Ovary (tissue), 9 donors: ENCODE measurements around the gene ABCA2. TPM values are rescaled to one million over a fixed set of nuclear protein-coding genes. Genes with fewer than 3 reads are reported as not detected.

Experiments used
- DNase-seq, 5 donors: peaks; one replicate each; pipeline ENCODE4 v3.0.0-alpha.2; 2019 to 2020
- H3K27ac ChIP-seq, 2 donors: fragments of 200-600 bp; one replicate each; pipeline versions ENCODE4 v1.5.1 to v1.8.0; 2019 to 2022
- H3K27me3 ChIP-seq: fragments of 200-600 bp; one replicate; pipeline ENCODE4 v1.8.0; 2022
- H3K36me3 ChIP-seq: fragments of 200-600 bp; sonication (generic); one replicate; pipeline ENCODE4 v1.5.1; 2019
- H3K4me1 ChIP-seq: one replicate; pipeline ENCODE4 v1.8.1; 2013; ENCODE audit warnings: mild to moderate bottlenecking, moderate library complexity; ENCODE audit not compliant: insufficient read depth
- H3K4me3 ChIP-seq: fragments of 200-600 bp; sonication (generic); one replicate; pipeline ENCODE4 v1.5.1; 2017
- H3K9me3 ChIP-seq, 2 donors: fragments of 200-600 bp in 1 of 2; sonication (generic) in 1 of 2; one replicate each; pipeline versions ENCODE4 v1.5.1 to v1.8.1; 2013 to 2019; ENCODE audit warnings: mild to moderate bottlenecking in 1 of 2, moderate library complexity in 1 of 2
- EP300 ChIP-seq: sonication (generic); formaldehyde crosslinking; IDR thresholded peaks from one replicate; pipeline ENCODE4 v1.6.1; 2017; ENCODE audit warnings: antibody characterized with exemption
- POLR2A ChIP-seq: fragments of 450-650 bp; IDR thresholded peaks from one replicate; pipeline ENCODE4 v1.6.1; 2017; ENCODE audit warnings: antibody characterized with exemption, mild to moderate bottlenecking, moderate library complexity
- WGBS, 3 donors: extraction: QIAGEN DNeasy Blood & Tissue Kit in 1 of 3; methylation state at CpG; one replicate each; pipeline versions ENCODE4 v1.1.5 to v1.1.7; 2013 to 2017; 5-methylcytosine and 5-hydroxymethylcytosine counted together
- intact Hi-C, 4 donors: fragments of 100-400 bp; cut with DNase I; formaldehyde crosslinking; loops; one replicate each; pipeline versions ENCODE4 v1.11.0 to v1.15.1; 2022 to 2023
- polyA plus RNA-seq, 2 donors: library from polyadenylated mRNA; stranded (reverse); fragments of 200-250 nt in 1 of 2; fragments of 350-450 nt in 1 of 2; fragmentation: Illumina TruSeq in 1 of 2; extraction: RNeasy Lipid Tissue Mini Kit (QIAGEN cat#74804) in 1 of 2; gene quantifications; one replicate each; pipeline ENCODE4 v1.2.3, GENCODE V29; 2013 to 2014
- total RNA-seq, 7 donors: library from RNA; depleted of rRNA in 2 of 7; stranded (reverse); fragments of >200 nt in 2 of 7; fragmentation: NEBNext Ultra II Directional in 3 of 7; extraction: Animal tissue kit (Norgen Biotek cat#: 25700) in 3 of 7; gene quantifications; one replicate each; pipeline versions ENCODE4 v1.1.0 to v1.2.4, GENCODE V29; 2016 to 2023
- TF ChIP-seq, protein P1 (sequence below), 3 donors: fragments of 450-650 bp in 2 of 3; fragments of 200-600 bp in 1 of 3; IDR thresholded peaks; one replicate each; pipeline versions ENCODE4 v1.5.1 to v1.8.0; 2016 to 2022; ENCODE audit warnings: antibody characterized with exemption in 3 of 3, mild to moderate bottlenecking in 1 of 3
- donor health status: DM: no; HTN: no; CAD: no; lungs with moderate emphysema.
- donor health status: DM: no; HTN: no; CAD: no.
- donor health status: Bipolar disorder and iron deficiency.
- donor health status: DM: yes; HTN: yes; CAD: no.
- donor health status: DM: no; HTN: no; CAD: no.
- donor health status: DM: yes; HTN: yes; CAD: no.

ABCA2 gene
- total and polyA plus RNA-seq, 9 donors: 2.0 to 26.9 (median 12.3) TPM

DNA sequence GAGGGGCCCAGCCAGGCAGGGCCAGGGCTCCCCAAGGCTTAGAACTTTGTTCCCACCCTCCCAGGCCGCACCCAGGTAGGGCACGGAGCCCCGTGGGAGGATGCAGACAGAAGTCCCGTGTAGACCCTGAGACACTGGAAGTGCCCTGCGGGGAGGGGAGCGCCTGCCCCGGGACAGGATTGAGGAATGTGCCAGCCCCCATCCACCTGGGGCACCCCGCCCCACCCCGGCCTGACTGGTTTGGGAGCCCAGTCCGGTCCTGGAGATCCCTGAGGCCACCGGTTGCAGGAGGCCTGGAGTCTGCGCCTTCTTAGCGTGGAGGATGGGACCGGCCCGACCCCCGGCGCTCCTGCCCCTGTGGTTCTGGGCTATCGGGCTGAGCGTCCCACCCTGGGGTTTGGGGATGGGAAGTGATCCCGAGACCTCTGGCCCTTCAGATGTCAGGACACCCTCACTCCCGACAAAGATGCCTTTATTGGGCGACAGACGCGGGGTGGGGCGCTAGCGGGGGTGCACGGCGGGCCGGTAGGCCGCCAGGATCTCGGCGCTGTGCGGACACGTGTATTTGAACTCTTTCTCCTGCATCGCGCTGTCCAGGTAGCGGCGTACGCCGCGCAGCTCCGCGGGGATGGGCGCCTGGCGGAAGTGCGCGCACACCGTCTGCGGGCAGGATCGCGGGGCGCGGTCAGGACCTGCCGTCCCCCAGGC lies 33.7 kb downstream of the ABCA2 start:
- Histone ChIP-seq H3K9me3 (no peaks in the 10 kb centered on the region), H3K27ac (no peak overlapping the region), H3K4me3 (no peak overlapping the region), H3K36me3 (no peaks in the 10 kb centered on the region), H3K4me1 (peaks cover 14% of the 10 kb centered on the region), H3K27me3 (no peaks in the 10 kb centered on the region)
- no peak for DNase-seq
- 82 to 87% (median 85%) methylated on average over 48 to 54 of the region's 54 CpGs for WGBS, 3 donors
- no peak for TF ChIP-seq POLR2A
- TF ChIP-seq EP300: no peak
- TF ChIP-seq, protein P1, sequence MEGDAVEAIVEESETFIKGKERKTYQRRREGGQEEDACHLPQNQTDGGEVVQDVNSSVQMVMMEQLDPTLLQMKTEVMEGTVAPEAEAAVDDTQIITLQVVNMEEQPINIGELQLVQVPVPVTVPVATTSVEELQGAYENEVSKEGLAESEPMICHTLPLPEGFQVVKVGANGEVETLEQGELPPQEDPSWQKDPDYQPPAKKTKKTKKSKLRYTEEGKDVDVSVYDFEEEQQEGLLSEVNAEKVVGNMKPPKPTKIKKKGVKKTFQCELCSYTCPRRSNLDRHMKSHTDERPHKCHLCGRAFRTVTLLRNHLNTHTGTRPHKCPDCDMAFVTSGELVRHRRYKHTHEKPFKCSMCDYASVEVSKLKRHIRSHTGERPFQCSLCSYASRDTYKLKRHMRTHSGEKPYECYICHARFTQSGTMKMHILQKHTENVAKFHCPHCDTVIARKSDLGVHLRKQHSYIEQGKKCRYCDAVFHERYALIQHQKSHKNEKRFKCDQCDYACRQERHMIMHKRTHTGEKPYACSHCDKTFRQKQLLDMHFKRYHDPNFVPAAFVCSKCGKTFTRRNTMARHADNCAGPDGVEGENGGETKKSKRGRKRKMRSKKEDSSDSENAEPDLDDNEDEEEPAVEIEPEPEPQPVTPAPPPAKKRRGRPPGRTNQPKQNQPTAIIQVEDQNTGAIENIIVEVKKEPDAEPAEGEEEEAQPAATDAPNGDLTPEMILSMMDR (IDR thresholded peaks at IDR 0.05): no peak
- intact Hi-C loops: no loop called here

DNA sequence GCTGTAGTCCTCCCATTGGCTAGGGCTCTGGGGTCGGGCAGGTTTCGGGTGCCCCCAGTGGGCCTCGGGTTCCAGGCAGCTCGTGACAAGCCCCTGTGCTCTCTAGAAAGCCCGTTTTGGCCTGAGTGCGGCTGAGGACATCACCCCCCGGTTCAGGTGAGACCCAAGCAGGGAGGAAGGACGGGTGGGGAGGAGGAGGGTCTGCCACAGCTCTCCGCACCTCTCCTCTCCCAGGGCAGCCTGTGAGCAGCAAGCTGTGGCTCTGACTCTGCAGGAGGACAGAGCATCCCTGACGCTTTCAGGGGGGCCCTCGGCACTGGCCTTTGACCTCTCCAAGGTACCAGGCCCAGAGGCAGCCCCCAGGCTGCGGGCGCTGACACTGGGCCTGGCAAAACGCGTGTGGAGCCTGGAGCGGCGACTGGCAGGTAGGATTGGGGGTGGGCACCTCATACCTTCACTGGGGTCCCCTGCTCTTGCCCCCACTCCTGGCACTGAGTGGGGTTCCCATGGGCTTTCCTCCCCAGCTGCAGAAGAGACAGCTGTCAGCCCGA lies 35.1 kb downstream of the ABCA2 start:
- Histone ChIP-seq H3K27me3 (no peaks in the 10 kb centered on the region), H3K9me3 (no peaks in the 10 kb centered on the region), H3K4me1 (peaks cover 14% of the 10 kb centered on the region), H3K27ac (peak overlapping the region in 1 of 2 donors; percentile 4), H3K4me3 (peak overlapping the region; percentile 66), H3K36me3 (no peaks in the 10 kb centered on the region)
- intact Hi-C loops: no loop called here
- peak in 1 of 5 donors; percentile 48 for DNase-seq
- no peak for TF ChIP-seq EP300
- TF ChIP-seq, protein P1 (IDR thresholded peaks at IDR 0.05): no peak
- TF ChIP-seq POLR2A: no peak
- 30 to 40% (median 33%) methylated on average over 17 to 18 of the region's 18 CpGs for WGBS, 3 donors

DNA sequence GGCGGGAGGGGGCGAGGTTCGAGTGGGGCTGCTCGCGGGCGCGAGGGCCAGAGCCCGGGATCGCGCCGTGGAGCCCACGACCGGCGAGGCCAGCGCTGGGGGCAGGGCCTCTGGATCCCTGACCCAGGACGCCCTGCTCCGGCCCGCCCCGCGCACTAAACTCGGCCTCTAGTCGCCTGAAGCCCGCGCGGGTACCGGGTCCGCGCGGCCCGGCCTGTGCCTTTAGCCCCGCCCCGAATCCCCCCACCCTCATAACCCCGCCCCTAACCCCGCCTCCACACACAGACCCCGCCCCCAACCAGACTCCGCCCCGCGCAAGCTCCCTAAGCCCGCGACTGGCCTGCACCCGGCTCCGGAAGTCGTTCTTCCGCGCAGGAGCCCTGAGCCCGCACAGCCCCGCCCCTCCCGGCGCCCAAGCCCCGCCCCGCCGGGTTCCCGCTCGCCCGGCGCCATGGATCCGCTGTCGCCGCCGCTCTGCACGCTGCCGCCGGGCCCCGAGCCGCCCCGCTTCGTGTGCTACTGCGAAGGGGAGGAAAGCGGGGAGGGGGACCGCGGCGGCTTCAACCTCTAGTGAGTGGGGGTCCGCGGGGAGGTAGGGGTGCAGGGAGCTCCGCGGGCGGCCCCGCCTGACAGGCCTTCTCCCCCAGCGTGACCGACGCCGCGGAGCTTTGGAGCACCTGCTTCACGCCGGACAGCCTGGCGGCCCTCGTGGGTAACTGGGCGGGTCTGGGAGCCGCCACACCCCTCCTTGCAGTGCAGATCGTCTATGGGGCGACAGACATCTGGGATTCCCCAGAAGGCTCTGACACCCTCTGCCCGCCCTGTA lies 35.8 kb downstream of the ABCA2 start, which contains the start of gene PAXX:
PAXX (plus strand) TSS at position 430 of the 826 bp plus-strand sequence; CDS start at position 452, 22 bp downstream.
- peak within 1 kb of the TSS in 1 of 2 donors; percentile 72 for H3K27ac ChIP-seq
- H3K4me3 ChIP-seq: peak within 1 kb of the TSS; percentile 66
- no peaks in the 10 kb centered on the region for H3K9me3 ChIP-seq
- H3K27me3 ChIP-seq: no peaks in the 10 kb centered on the region
- intact Hi-C loops: no loop called here
- peaks cover 14% of the 10 kb centered on the region for H3K4me1 ChIP-seq
- no peaks in the 10 kb centered on the region for H3K36me3 ChIP-seq
- DNase-seq: peak; percentile 91 to 95 (median 94)
- 0 to 1% (median 1%) methylated on average over 61 to 92 of the region's 92 CpGs for WGBS, 3 donors
- peak; percentile 24 for TF ChIP-seq POLR2A
- TF ChIP-seq, protein P1 (IDR thresholded peaks at IDR 0.05): no peak
- no peak for TF ChIP-seq EP300

DNA sequence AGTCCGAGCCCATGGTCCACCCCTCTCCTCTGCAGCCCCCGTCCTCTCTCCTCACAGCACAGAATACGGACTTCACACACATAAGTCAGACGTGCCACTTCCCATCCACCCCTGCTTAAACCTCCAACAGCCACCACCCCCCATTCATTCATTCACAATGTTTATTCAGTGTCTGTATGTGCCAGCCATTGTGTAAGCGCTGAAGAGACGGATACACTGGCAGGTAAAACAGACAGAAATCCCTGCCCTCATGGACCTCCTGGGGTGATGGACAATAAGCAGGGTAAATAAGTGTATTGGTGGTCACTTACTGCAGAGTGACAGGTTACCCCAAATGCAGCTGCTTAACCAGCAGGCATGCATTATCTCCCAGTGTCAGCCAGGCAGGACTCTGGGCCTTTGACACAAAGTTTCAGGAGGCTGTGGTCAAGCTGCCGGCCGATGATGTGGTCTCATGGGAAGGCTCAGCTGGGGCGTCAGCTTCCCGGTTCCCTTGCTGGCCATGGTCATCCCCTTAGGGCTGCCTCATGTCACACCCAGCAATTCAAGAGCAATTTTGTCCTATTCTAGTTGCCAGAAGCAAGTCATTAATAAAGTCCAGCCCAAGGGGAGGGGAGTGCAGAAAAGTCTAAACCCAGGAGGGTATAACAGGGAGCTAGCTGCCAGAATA lies 37.7 kb downstream of the ABCA2 start:
- Histone ChIP-seq H3K4me1 (peaks cover 5% of the 10 kb centered on the region), H3K9me3 (no peaks in the 10 kb centered on the region), H3K27me3 (no peaks in the 10 kb centered on the region), H3K27ac (no peak overlapping the region), H3K36me3 (no peaks in the 10 kb centered on the region), H3K4me3 (no peak overlapping the region)
- TF ChIP-seq EP300: no peak
- TF ChIP-seq, protein P1 (IDR thresholded peaks at IDR 0.05): no peak
- TF ChIP-seq POLR2A: no peak
- no peak for DNase-seq
- 87 to 92% (median 89%) methylated on average over 10 of the region's 10 CpGs for WGBS, 3 donors
- intact Hi-C loops: no loop called here
